ENCODE results near the gene MMEL1.
"Not testable (repeated sequence)": the region's sequence is repeated elsewhere in the genome, so short reads cannot be mapped to it uniquely, and the experiment has no call there.

The MMEL1 gene

DNA sequence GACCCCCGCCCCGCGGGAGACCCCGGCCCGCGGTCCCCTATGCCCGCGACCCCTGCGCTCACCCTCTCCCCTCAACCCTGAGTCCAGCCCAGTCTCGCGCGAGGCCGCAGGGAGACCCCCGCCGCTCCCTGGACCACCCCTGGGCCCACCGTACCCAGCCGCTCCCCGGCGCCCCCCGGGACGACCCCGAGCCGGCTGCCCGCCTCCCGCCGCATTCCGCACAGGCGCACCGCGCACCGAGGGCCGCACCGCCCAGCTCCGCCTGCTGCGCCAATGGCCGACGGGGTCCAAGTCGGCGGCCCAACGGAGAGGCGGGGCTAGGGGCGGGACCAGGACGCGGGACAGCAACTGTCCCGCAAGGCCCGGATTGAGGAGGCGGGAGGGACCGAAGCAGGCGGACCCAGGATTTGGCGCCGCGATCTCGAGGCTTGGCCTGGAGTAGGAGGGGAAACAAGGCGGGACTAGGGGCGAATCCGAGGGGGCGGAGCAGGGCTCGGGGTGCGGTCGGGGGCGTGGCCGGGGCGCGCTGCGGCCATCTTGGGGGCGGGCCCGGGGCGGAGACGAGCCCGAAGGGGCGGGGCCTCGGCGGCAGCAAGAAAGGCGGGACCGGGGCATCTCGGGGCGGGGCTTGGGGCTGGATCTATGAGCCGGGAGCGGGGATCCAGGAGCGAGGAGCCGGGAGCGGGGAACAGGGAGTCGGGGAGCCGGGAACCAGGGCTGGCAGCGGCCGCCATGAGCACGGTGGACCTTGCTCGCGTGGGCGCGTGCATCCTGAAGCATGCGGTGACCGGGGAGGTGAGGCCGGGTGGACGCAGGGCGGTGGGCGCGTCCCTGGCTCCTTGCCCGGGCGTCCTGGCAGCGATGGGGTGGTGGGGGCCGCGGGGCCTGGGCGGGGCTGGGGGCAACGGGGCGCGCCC lies 46.4 kb downstream of the MMEL1 start, which contains the start of gene PRXL2B:
PRXL2B (plus strand) TSS at position 624 of the 917 bp plus-strand sequence; CDS start at position 733, 109 bp downstream.
- Histone ChIP-seq H3K9ac (ENCODE audit: low read depth, low read length) (peak within 1 kb of the TSS; percentile 79), H3K4me3 (ENCODE audit: low read depth, low read length) (peak within 1 kb of the TSS; percentile 88), H3K9me3 (ENCODE audit: control insufficient read depth, insufficient read depth, low read length) (no peaks in the 10 kb centered on the region), H3K4me1 (ENCODE audit: control insufficient read depth, insufficient read depth, low read length) (0 out of 2 replicates have a peak, but pooled peaks cover 13% of the 10 kb centered on the region), H3K27me3 (ENCODE audit: control insufficient read depth, insufficient read depth, low read length) (no peaks in the 10 kb centered on the region), H3K27ac (ENCODE audit: low read depth, low read length) (peak within 1 kb of the TSS; percentile 88), H3K36me3 (ENCODE audit: control insufficient read depth, insufficient read depth, low read length) (peaks cover 10% of the 10 kb centered on the region)

DNA sequence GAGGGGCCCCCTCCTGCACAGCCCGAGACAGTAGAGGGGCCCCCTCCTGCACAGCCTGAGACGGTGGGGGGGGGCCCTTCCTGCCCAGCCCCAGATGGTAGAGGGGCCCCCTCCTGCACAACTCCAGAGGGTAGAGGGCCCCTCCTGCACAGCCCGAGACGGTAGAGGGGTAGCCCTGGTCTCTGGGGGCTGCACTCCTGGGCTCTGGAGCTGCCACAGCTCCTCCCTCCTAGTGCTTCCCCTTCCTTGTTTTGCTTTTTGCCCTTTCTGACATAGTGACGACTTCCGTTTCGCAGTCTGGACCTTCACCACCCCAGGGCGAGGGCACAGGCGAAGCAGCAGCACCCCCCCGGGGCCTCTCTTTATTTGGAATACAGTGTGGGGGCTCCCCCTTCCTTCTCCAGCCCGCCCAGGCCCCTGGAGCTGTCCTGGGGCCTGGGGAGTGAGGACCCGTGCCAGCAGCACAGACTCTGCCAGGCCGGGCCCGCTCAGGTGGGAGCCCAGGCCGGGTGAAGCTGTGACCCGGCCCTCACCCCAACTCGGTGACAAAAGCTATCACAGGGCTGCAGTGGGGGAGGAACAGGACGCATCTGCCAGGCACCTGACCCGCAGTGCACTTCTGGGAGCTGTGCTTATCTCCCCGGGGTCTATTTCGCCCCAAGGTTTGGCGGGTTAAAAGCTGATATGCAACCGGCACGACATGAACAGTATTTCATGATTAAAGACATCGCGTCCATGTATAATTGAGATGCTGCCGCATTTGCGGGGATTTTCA lies 47.3 kb downstream of the MMEL1 start:
- no peaks in the 10 kb centered on the region for H3K27me3 ChIP-seq (ENCODE audit: control insufficient read depth, insufficient read depth, low read length)
- H3K27ac ChIP-seq (ENCODE audit: low read depth, low read length), result peak overlapping the region; percentile 88
- 0 out of 2 replicates have a peak, but pooled peaks cover 13% of the 10 kb centered on the region for H3K4me1 ChIP-seq (ENCODE audit: control insufficient read depth, insufficient read depth, low read length)

DNA sequence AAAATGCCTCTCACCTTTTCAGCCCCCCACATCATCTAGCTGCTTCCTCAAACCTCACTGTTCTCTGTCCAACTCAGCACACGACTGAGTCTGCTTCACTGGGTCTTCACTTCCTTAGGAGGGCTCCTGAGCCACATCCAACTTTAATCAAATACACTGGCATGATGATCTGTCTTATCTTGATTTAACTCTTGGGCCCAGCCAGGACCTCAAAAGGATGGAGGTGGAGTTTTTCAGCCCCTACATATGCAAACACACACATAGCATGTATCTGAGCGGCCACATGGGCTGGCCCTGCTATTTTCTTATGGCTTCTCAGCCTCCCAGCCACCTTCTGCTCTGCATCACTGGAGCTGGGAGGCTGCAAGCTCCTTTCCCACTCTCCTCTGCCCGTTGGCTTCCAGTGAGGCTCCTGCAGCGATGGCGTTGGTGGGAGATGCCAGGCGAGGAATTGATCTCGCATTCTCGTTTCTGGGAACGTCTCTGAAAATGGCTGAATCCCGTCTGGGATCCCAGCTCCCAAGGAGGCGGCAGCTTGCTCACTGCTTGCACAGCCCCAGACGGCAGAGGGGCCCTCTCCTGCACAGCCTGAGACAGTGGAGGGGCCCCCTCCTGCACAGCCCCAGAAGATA lies 48.0 kb downstream of the MMEL1 start:
- H3K4me1 ChIP-seq (ENCODE audit: control insufficient read depth, insufficient read depth, low read length), result 0 out of 2 replicates have a peak, but pooled peaks cover 13% of the 10 kb centered on the region
- no peak overlapping the region for H3K9ac ChIP-seq (ENCODE audit: low read depth, low read length)
- no peaks in the 10 kb centered on the region for H3K9me3 ChIP-seq (ENCODE audit: control insufficient read depth, insufficient read depth, low read length)
- H3K27me3 ChIP-seq (ENCODE audit: control insufficient read depth, insufficient read depth, low read length), result no peaks in the 10 kb centered on the region
- H3K27ac ChIP-seq (ENCODE audit: low read depth, low read length), result peak overlapping the region; percentile 88
- peaks cover 10% of the 10 kb centered on the region for H3K36me3 ChIP-seq (ENCODE audit: control insufficient read depth, insufficient read depth, low read length)
- peak overlapping the region; percentile 88; the same call in 1 of the 2 replicates for H3K4me3 ChIP-seq (ENCODE audit: low read depth, low read length)

More for the DNA sequence above, 47.3 kb downstream of the MMEL1 start:
- peak overlapping the region; percentile 79 for H3K9ac ChIP-seq (ENCODE audit: low read depth, low read length)
- H3K9me3 ChIP-seq (ENCODE audit: control insufficient read depth, insufficient read depth, low read length), result no peaks in the 10 kb centered on the region
- H3K4me3 ChIP-seq (ENCODE audit: low read depth, low read length), result peak overlapping the region; percentile 88
- peaks cover 10% of the 10 kb centered on the region for H3K36me3 ChIP-seq (ENCODE audit: control insufficient read depth, insufficient read depth, low read length)

DNA sequence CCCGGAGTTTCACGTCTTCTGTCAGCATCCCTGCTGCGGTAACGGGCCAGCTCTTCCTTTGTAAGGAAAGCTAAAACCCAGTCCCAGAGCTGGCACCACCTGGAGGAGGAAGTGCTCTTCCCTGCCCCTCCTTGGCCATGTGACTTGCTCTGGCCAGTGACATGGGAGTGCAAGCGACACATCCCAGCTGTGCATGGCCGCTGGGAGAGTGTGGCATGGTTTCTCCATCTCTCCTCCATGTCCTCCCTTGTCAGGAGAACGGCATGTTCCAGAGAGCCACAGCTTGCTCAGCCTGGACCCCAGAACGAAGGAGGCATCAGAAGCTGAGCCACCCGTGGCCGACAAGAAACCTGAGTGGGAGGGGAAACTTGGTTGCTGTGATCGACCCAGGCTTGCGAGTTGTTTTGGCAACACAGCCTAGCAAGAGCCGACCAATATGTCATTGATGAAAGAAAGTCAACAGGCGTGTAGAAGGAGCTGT lies 48.9 kb downstream of the MMEL1 start:
- Histone ChIP-seq H3K4me3 (ENCODE audit: low read depth, low read length) (no peak overlapping the region), H3K9ac (ENCODE audit: low read depth, low read length) (no peak overlapping the region), H3K4me1 (ENCODE audit: control insufficient read depth, insufficient read depth, low read length) (0 out of 2 replicates have a peak, but pooled peaks cover 13% of the 10 kb centered on the region), H3K27me3 (ENCODE audit: control insufficient read depth, insufficient read depth, low read length) (no peaks in the 10 kb centered on the region), H3K36me3 (ENCODE audit: control insufficient read depth, insufficient read depth, low read length) (peaks cover 4% of the 10 kb centered on the region; the same call in 1 of the 2 replicates), H3K27ac (ENCODE audit: low read depth, low read length) (peak overlapping the region; percentile 34), H3K9me3 (ENCODE audit: control insufficient read depth, insufficient read depth, low read length) (no peaks in the 10 kb centered on the region)

DNA sequence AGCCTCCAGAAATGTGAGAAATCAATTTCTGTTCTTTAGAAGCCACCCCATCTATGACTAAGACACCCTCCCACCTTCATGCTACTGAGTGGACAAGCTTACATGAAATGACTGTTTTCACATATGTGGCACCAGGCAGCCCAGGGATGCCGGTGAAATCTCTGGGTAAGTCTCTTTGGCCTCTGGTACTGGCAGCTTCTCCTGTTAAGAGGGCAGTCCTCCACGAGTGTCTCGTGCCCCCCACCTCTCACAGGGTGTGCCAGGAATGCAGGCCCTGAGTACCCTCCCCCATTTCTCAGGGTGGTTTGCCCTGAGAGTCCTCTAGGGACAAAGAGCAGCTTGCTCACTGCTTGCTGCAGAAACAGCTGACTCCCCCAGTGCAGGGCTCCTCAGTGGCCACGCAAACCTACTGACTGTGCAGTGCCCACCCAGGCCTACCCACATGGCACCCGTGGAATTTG lies 49.5 kb downstream of the MMEL1 start:
- no peaks in the 10 kb centered on the region for H3K36me3 ChIP-seq (ENCODE audit: control insufficient read depth, insufficient read depth, low read length)
- no peaks in the 10 kb centered on the region for H3K9me3 ChIP-seq (ENCODE audit: control insufficient read depth, insufficient read depth, low read length)
- H3K27me3 ChIP-seq (ENCODE audit: control insufficient read depth, insufficient read depth, low read length), result no peaks in the 10 kb centered on the region
- no peak overlapping the region for H3K4me3 ChIP-seq (ENCODE audit: low read depth, low read length)
- H3K27ac ChIP-seq (ENCODE audit: low read depth, low read length), result peak overlapping the region; percentile 34
- H3K9ac ChIP-seq (ENCODE audit: low read depth, low read length), result no peak overlapping the region
- H3K4me1 ChIP-seq (ENCODE audit: control insufficient read depth, insufficient read depth, low read length), result 0 out of 2 replicates have a peak, but pooled peaks cover 13% of the 10 kb centered on the region

DNA sequence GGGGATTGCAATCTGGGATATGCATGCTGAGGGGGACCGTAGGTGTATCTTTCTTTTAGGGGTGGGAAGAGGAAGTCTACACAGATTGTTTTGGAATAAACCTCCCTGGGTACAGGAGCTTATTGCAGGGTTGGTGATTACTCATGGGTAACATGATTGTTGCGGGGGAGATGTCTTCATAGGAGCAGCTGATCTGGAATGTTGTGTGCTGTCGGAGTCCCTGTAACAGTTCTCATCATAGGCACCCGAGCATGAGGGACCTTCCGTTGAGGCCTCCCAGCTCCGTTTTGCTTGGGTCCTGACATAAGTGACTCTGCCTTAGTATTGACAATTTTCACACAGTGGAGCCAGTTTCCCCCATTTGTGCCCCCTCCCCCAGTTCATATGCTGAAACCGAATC lies 50.4 kb downstream of the MMEL1 start:
- Histone ChIP-seq H3K9me3 (ENCODE audit: control insufficient read depth, insufficient read depth, low read length) (no peaks in the 10 kb centered on the region), H3K27ac (ENCODE audit: low read depth, low read length) (no peak overlapping the region), H3K36me3 (ENCODE audit: control insufficient read depth, insufficient read depth, low read length) (no peaks in the 10 kb centered on the region), H3K9ac (ENCODE audit: low read depth, low read length) (no peak overlapping the region), H3K4me3 (ENCODE audit: low read depth, low read length) (no peak overlapping the region), H3K27me3 (ENCODE audit: control insufficient read depth, insufficient read depth, low read length) (no peaks in the 10 kb centered on the region), H3K4me1 (ENCODE audit: control insufficient read depth, insufficient read depth, low read length) (0 out of 2 replicates have a peak, but pooled peaks cover 13% of the 10 kb centered on the region)

DNA sequence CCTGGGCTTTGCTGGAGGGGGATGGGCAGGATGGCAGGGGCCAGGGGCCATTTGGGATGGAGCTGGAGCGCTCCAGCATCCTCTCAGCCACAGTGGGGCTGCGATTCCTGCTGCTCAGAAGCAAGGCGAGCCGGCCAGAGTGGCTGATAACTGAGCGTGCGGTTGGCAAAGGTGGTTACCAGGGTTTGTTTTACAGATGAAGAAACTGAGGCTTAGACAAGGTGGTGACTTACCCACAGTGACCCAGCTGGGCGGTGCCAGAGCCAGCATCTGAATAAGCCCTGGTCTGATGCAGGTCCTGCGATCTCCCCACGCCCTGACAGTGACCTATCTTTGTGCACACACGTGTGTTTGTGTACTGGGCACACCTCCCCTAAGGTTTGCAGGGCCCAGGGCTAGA lies 52.1 kb downstream of the MMEL1 start:
- H3K36me3 ChIP-seq (ENCODE audit: control insufficient read depth, insufficient read depth, low read length), result no peaks in the 10 kb centered on the region
- H3K4me1 ChIP-seq (ENCODE audit: control insufficient read depth, insufficient read depth, low read length), result 0 out of 2 replicates have a peak, but pooled peaks cover 13% of the 10 kb centered on the region
- H3K9ac ChIP-seq (ENCODE audit: low read depth, low read length), result no peak overlapping the region
- no peaks in the 10 kb centered on the region for H3K27me3 ChIP-seq (ENCODE audit: control insufficient read depth, insufficient read depth, low read length)
- no peaks in the 10 kb centered on the region for H3K9me3 ChIP-seq (ENCODE audit: control insufficient read depth, insufficient read depth, low read length)
- no peak overlapping the region for H3K27ac ChIP-seq (ENCODE audit: low read depth, low read length)
- no peak overlapping the region for H3K4me3 ChIP-seq (ENCODE audit: low read depth, low read length)

DNA sequence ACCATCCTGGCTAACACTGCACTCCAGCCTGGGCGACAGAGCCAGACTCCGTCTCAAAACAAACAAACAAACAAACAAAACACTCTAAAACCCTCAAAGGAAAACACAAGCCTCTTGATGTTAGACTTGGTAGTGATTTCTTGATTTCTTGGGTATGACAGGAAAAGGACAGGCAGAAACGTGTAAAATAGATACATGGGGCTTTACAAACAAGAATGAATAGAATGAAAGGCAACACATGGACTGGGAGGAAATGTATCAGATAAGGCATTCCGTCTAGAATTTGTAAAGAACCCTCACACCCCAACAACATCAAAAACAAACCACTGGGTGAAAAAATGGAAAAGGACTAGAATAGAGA lies 54.1 kb downstream of the MMEL1 start:
- no peak overlapping the region for H3K27ac ChIP-seq (ENCODE audit: low read depth, low read length)
- H3K4me1 ChIP-seq (ENCODE audit: control insufficient read depth, insufficient read depth, low read length), result 0 out of 2 replicates have a peak, but pooled peaks cover 2% of the 10 kb centered on the region
- H3K9ac ChIP-seq (ENCODE audit: low read depth, low read length), result no peak overlapping the region
- H3K9me3 ChIP-seq (ENCODE audit: control insufficient read depth, insufficient read depth, low read length), result 0 out of 2 replicates have a peak, but pooled peaks cover under 1% of the 10 kb centered on the region
- H3K27me3 ChIP-seq (ENCODE audit: control insufficient read depth, insufficient read depth, low read length), result no peaks in the 10 kb centered on the region
- no peak overlapping the region for H3K4me3 ChIP-seq (ENCODE audit: low read depth, low read length)
- H3K36me3 ChIP-seq (ENCODE audit: control insufficient read depth, insufficient read depth, low read length), result no peaks in the 10 kb centered on the region

DNA sequence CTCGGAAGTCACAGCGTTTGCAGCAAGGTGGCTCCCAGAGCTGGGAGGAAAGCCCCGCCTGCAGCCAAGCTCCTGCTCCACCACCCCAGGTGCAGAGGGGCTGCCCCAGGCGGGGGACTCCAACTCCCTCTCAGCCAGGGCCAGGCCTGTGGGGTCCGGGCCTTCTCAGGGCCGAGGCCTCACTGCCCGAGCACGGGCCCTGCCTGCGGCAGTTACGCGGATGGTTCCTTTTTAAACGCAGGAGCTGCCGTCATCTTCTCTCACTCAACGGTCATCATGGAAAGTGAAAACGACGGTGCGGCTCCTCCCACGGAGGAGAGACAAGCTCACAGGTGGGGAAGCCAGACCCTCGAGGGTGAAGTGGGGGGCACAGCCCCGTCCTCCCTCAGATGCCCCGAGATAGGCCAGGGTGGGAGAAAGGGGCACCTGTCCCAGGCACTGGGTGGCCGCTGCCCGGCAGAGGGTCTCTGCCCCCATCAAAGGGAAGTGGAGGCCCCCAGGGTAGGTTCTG lies 55.2 kb downstream of the MMEL1 start:
- H3K9ac ChIP-seq (ENCODE audit: low read depth, low read length); H3K27ac ChIP-seq (ENCODE audit: low read depth, low read length); H3K36me3 ChIP-seq (ENCODE audit: control insufficient read depth, insufficient read depth, low read length); H3K27me3 ChIP-seq (ENCODE audit: control insufficient read depth, insufficient read depth, low read length); H3K9me3 ChIP-seq (ENCODE audit: control insufficient read depth, insufficient read depth, low read length); H3K4me3 ChIP-seq (ENCODE audit: low read depth, low read length); H3K4me1 ChIP-seq (ENCODE audit: control insufficient read depth, insufficient read depth, low read length): not testable (repeated sequence)

Measured in HUES48 (cell line).